ENCODE measurements around the gene NOS1AP. TPM values are rescaled to one million over a fixed set of nuclear protein-coding genes. Genes with fewer than 3 reads are reported as not detected.
A peak's percentile ranks its signal among the peaks of the same experiment; 100 is the strongest.

NOS1AP gene
- total RNA-seq, 4 donors from 2014 or later, result 0.31 to 12.7 (median 1.7) TPM

- Histone ChIP-seq H3K4me3 (no peak overlapping the region), H3K36me3 (no peaks in the 10 kb centered on the region), H3K27ac (peak overlapping the region in 2 of 4 donors; percentile 20 to 31), H3K9me3 (no peaks in the 10 kb centered on the region), H3K27me3 (no peaks in the 10 kb centered on the region), H3K4me1 (no peaks in the 10 kb centered on the region)
- 65 to 73% methylated on average over 4 of the region's 4 CpGs for WGBS, 2 donors
- no peak for DNase-seq
- TF ChIP-seq POLR2A (IDR thresholded peaks at IDR 0.05), result no peak
- TF ChIP-seq CTCF (IDR thresholded peaks at IDR 0.05), result no peak
- intact Hi-C loops (cut with DNase I), result no loop called here
These were observed 186.8 kb downstream of the NOS1AP start for GRCh38 chr1:162256287-162256686.

- WGBS, 2 donors, result 93 to 100% methylated on average over 2 of the region's 2 CpGs
These were observed 188.9 kb downstream of the NOS1AP start for GRCh38 chr1:162258394-162258793.

GRCh38 chr1:162259894-162260455 is 190.5 kb downstream of the NOS1AP start:
- Histone ChIP-seq H3K9me3 (no peaks in the 10 kb centered on the region), H3K27me3 (no peaks in the 10 kb centered on the region), H3K36me3 (no peaks in the 10 kb centered on the region), H3K4me3 (no peak overlapping the region), H3K4me1 (no peaks in the 10 kb centered on the region), H3K27ac (no peak overlapping the region)
- WGBS, 2 donors, result 64 to 75% methylated on average over 1 of the region's 1 CpG
- no peak for TF ChIP-seq POLR2A (IDR thresholded peaks at IDR 0.05)
- TF ChIP-seq CTCF (IDR thresholded peaks at IDR 0.05), result no peak
- no peak for DNase-seq
- intact Hi-C loops (cut with DNase I), result no loop called here

More at GRCh38 chr1:162258394-162258793, 188.9 kb downstream of the NOS1AP start:
- DNase-seq, result no peak
- Histone ChIP-seq H3K27ac (no peak overlapping the region), H3K27me3 (no peaks in the 10 kb centered on the region), H3K36me3 (no peaks in the 10 kb centered on the region), H3K9me3 (no peaks in the 10 kb centered on the region), H3K4me3 (no peak overlapping the region), H3K4me1 (no peaks in the 10 kb centered on the region)
- intact Hi-C loops (cut with DNase I), result no loop called here
- no peak for TF ChIP-seq CTCF (IDR thresholded peaks at IDR 0.05)
- TF ChIP-seq POLR2A (IDR thresholded peaks at IDR 0.05), result no peak

GRCh38 chr1:162264108-162264507 is 194.6 kb downstream of the NOS1AP start:
- H3K36me3 ChIP-seq, result no peaks in the 10 kb centered on the region
- intact Hi-C loops (cut with DNase I), result no loop called here
- TF ChIP-seq CTCF (IDR thresholded peaks at IDR 0.05) (no peak), POLR2A (IDR thresholded peaks at IDR 0.05) (no peak)
- H3K4me3 ChIP-seq, result no peak overlapping the region
- H3K9me3 ChIP-seq, result no peaks in the 10 kb centered on the region
- no peak for DNase-seq
- no peaks in the 10 kb centered on the region for H3K4me1 ChIP-seq
- no peak overlapping the region for H3K27ac ChIP-seq
- H3K27me3 ChIP-seq, result no peaks in the 10 kb centered on the region
- 61 to 79% methylated on average over 1 of the region's 1 CpG for WGBS, 2 donors

- no peak for DNase-seq
- no peak overlapping the region for H3K27ac ChIP-seq
- intact Hi-C loops (cut with DNase I), result no loop called here
- H3K9me3 ChIP-seq, result no peaks in the 10 kb centered on the region
- H3K4me3 ChIP-seq, result no peak overlapping the region
- no peaks in the 10 kb centered on the region for H3K27me3 ChIP-seq
- no peaks in the 10 kb centered on the region for H3K36me3 ChIP-seq
- WGBS, 2 donors, result 82 to 86% methylated on average over 4 of the region's 4 CpGs
- no peaks in the 10 kb centered on the region for H3K4me1 ChIP-seq
- TF ChIP-seq CTCF (IDR thresholded peaks at IDR 0.05), result no peak
- no peak for TF ChIP-seq POLR2A (IDR thresholded peaks at IDR 0.05)
These were observed 196.5 kb downstream of the NOS1AP start for GRCh38 chr1:162265983-162266382.
